Astrocyte (in vitro differentiated cells and primary cell): Measurements from ENCODE around the gene PTPRN2. TPM values are rescaled to one million over a fixed set of nuclear protein-coding genes. Genes with fewer than 3 reads are reported as not detected.

Source experiments
- DNase-seq: peaks from one replicate; pipeline ENCODE4 v3.0.0-alpha.2; 2010; ENCODE audit warnings: low read depth
- FAIRE-seq: peaks from 2 replicates; lab custom pipeline; 2011; peaks lifted over from hg19 to GRCh38; lab: Jason Lieb, UNC
- H2AFZ ChIP-seq: 2 replicates; pipeline ENCODE4 v1.6.0; 2012; ENCODE audit warnings: low read depth, low read length, inconsistent platforms
- H3K27ac ChIP-seq: 2 replicates; pipeline ENCODE4 v1.5.1; 2011; ENCODE audit warnings: low read depth, low read length, inconsistent platforms
- H3K27me3 ChIP-seq: 2 replicates; pipeline ENCODE4 v1.6.0; 2011; ENCODE audit warnings: low read length, inconsistent platforms; ENCODE audit not compliant: insufficient read depth
- H3K36me3 ChIP-seq: 2 replicates; pipeline ENCODE4 v1.5.1; 2011; ENCODE audit warnings: low read length, inconsistent platforms; ENCODE audit not compliant: insufficient read depth
- H3K4me1 ChIP-seq: 2 replicates; pipeline ENCODE4 v1.5.1; 2011; ENCODE audit warnings: low read length, inconsistent platforms; ENCODE audit not compliant: insufficient read depth
- H3K4me2 ChIP-seq: 2 replicates; pipeline ENCODE4 v1.6.0; 2012; ENCODE audit warnings: low read length, inconsistent platforms
- H3K4me3 ChIP-seq: 2 replicates; pipeline ENCODE4 v1.5.1; 2011; ENCODE audit warnings: low read depth, mild to moderate bottlenecking, low read length, inconsistent platforms; ENCODE audit not compliant: insufficient read depth
- H3K79me2 ChIP-seq: 2 replicates; pipeline ENCODE4 v1.6.0; 2012; ENCODE audit warnings: mild to moderate bottlenecking, low read length, inconsistent platforms; ENCODE audit not compliant: insufficient read depth
- H3K9ac ChIP-seq: 2 replicates; pipeline ENCODE4 v1.6.0; 2012; ENCODE audit warnings: mild to moderate bottlenecking, low read length, inconsistent platforms
- H3K9me3 ChIP-seq: 2 replicates; pipeline ENCODE4 v1.5.1; 2012; ENCODE audit warnings: low read depth, mild to moderate bottlenecking, low read length, inconsistent platforms; ENCODE audit not compliant: insufficient read depth
- H4K20me1 ChIP-seq: 2 replicates; pipeline ENCODE4 v1.6.0; 2012; ENCODE audit warnings: low read length, inconsistent platforms; ENCODE audit not compliant: insufficient read depth
- H3K27ac Mint-ChIP-seq: one replicate; pipeline ENCODE4 v1.8.0; 2021; ENCODE audit warnings: mild to moderate bottlenecking, mixed read lengths; ENCODE audit not compliant: unreplicated experiment
- H3K27me3 Mint-ChIP-seq: one replicate; pipeline ENCODE4 v1.8.0; 2021; ENCODE audit warnings: low read depth, mixed read lengths; ENCODE audit not compliant: unreplicated experiment
- H3K36me3 Mint-ChIP-seq: one replicate; pipeline ENCODE4 v1.8.0; 2021; ENCODE audit warnings: low read depth, mixed read lengths; ENCODE audit not compliant: unreplicated experiment
- H3K4me1 Mint-ChIP-seq: one replicate; pipeline ENCODE4 v1.8.0; 2021; ENCODE audit warnings: low read depth, mixed read lengths; ENCODE audit not compliant: unreplicated experiment
- H3K4me3 Mint-ChIP-seq: one replicate; pipeline ENCODE4 v1.8.0; 2021; ENCODE audit warnings: mild to moderate bottlenecking, moderate library complexity, mixed read lengths; ENCODE audit not compliant: unreplicated experiment
- H3K9me3 Mint-ChIP-seq: one replicate; pipeline ENCODE4 v1.8.0; 2021; ENCODE audit warnings: mild to moderate bottlenecking, mixed read lengths; ENCODE audit not compliant: unreplicated experiment
- CTCF ChIP-seq: IDR thresholded peaks from 2 replicates; pipeline ENCODE4 v1.5.1; 2011; ENCODE audit warnings: low read depth, mild to moderate bottlenecking, inconsistent platforms, low read length, moderate library complexity; ENCODE audit not compliant: insufficient read depth
- EZH2 ChIP-seq: IDR thresholded peaks from 2 replicates; pipeline ENCODE4 v1.6.1; 2012; ENCODE audit warnings: mild to moderate bottlenecking, low read length, inconsistent platforms; ENCODE audit not compliant: insufficient read depth
- total RNA-seq: library from RNA; stranded (reverse); gene quantifications from 2 replicates; pipeline ENCODE4 v1.2.1, GENCODE V29; 2021

PTPRN2 gene
- total RNA-seq, 1 donor from 2014 or later, result 0.09 TPM

DNA sequence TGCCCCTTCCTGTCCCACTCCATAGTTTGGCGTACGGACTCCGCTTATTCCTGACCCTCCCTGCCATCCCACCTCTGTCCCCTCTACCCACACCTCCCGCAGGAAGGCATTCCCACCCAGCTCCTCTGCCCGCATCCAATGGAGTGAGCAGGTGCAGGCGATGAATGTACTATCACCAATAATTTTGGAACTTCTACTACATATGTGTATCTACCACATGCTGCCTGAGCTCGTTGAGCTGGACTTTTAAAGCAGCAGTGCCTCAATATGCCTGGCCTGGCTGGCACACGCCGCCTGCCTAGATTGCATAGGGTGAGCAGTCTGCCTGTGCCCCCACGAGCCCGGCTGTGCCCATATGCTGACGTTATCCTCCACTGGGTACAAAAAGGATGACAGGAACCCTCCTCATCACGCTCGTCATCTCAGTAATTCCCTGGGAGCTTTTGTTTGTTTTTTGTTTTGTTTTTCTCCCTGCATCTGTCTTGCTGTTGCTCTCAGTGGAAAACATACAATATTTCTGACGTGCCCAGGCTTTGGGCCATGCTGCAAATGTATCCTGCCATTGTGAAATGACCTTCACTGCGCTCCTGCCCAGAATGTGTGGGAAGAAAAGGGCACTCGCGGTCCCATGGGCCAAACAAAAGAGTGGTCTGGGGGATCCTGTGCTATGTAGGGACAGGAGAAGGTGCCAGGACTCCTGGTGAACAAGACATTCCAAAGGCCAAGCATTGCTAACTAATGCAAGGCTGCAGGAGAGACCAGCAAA is 302.8 kb downstream of the PTPRN2 start:
- Mint-ChIP-seq H3K27ac (no peak overlapping the region), H3K4me1 (no peaks in the 10 kb centered on the region), H3K36me3 (no peaks in the 10 kb centered on the region), H3K27me3 (no peaks in the 10 kb centered on the region), H3K9me3 (peaks cover 11% of the 10 kb centered on the region), H3K4me3 (no peak overlapping the region)
- Histone ChIP-seq H3K27me3 (no peaks in the 10 kb centered on the region), H4K20me1 (no peaks in the 10 kb centered on the region), H3K4me3 (no peak overlapping the region), H3K36me3 (no peaks in the 10 kb centered on the region), H3K4me2 (no peak overlapping the region), H2AFZ (no peak overlapping the region), H3K9me3 (peaks cover 7% of the 10 kb centered on the region), H3K79me2 (no peaks in the 10 kb centered on the region), H3K27ac (no peak overlapping the region), H3K9ac (no peak overlapping the region), H3K4me1 (no peaks in the 10 kb centered on the region)
- FAIRE-seq (no peak), DNase-seq (no peak)
- TF ChIP-seq EZH2 (no peak), CTCF (no peak)

DNA sequence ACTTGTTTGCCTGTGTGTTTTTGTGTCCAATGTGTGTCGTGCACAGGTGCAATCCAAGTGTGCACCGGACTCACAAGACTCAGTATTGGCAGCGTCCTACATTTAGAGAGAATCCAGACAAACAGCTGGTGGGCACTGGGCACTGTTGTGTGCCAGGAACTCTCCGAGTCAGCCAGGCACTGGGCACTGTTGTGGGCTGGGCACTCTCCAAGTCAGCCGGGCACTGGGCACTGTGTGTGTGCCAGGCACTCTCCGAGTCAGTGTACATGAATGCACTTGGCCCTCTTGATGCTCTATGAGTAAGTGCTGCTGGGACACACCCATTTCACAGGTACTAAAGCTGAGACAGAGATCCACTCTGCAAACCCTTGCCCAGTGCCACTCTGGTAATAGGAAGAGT is 303.5 kb downstream of the PTPRN2 start:
- H3K36me3 ChIP-seq, result no peaks in the 10 kb centered on the region
- TF ChIP-seq EZH2 (no peak), CTCF (no peak)
- H3K27me3 Mint-ChIP-seq, result no peaks in the 10 kb centered on the region
- no peaks in the 10 kb centered on the region for H3K4me1 ChIP-seq
- no peaks in the 10 kb centered on the region for H3K27me3 ChIP-seq
- no peaks in the 10 kb centered on the region for H3K4me1 Mint-ChIP-seq
- H3K9me3 ChIP-seq, result peaks cover 7% of the 10 kb centered on the region
- H3K4me3 Mint-ChIP-seq, result no peak overlapping the region
- H3K4me2 ChIP-seq, result no peak overlapping the region
- no peaks in the 10 kb centered on the region for H3K36me3 Mint-ChIP-seq
- H3K79me2 ChIP-seq, result no peaks in the 10 kb centered on the region
- DNase-seq (no peak), FAIRE-seq (no peak)
- no peak overlapping the region for H3K9ac ChIP-seq
- no peak overlapping the region for H2AFZ ChIP-seq
- H3K9me3 Mint-ChIP-seq, result peaks cover 11% of the 10 kb centered on the region
- no peak overlapping the region for H3K27ac Mint-ChIP-seq
- no peak overlapping the region for H3K4me3 ChIP-seq
- H4K20me1 ChIP-seq, result no peaks in the 10 kb centered on the region
- no peak overlapping the region for H3K27ac ChIP-seq
